Measurements from ENCODE around the gene PGF.

- TF ChIP-seq CTCF (IDR thresholded peaks at IDR 0.05; ENCODE audit: poor library complexity) (no peak), EZH2phosphoT487 (IDR thresholded peaks at IDR 0.05; ENCODE audit: low read depth, severe bottlenecking, unreplicated experiment) (no peak)
Observed at GRCh38 chr14:74985806-74986205, 30.4 kb upstream of the PGF start.

Measured in hepatocyte (in vitro differentiated cells).